AG09309 (cell line): ENCODE measurements around the gene DLGAP1.

Source experiments
- DNase-seq: peaks from one replicate; pipeline ENCODE4 v3.0.0-alpha.2; 2010; ENCODE audit warnings: low read depth
- H3K4me3 ChIP-seq: 2 replicates; pipeline ENCODE4 v1.5.1; 2011; ENCODE audit warnings: mild to moderate bottlenecking, low read depth, low read length, moderate library complexity; ENCODE audit not compliant: control insufficient read depth
- TF ChIP-seq, protein P1 (sequence below): IDR thresholded peaks from 2 replicates; pipeline ENCODE4 v1.5.1; 2011; ENCODE audit warnings: mild to moderate bottlenecking, low read depth, low read length, inconsistent platforms; ENCODE audit not compliant: insufficient read depth, control insufficient read depth; ENCODE audit errors: missing control alignments

DLGAP1 gene

GRCh38 chr18:4232656-4233055 lies 222.5 kb downstream of the DLGAP1 start:
- TF ChIP-seq, protein P1, sequence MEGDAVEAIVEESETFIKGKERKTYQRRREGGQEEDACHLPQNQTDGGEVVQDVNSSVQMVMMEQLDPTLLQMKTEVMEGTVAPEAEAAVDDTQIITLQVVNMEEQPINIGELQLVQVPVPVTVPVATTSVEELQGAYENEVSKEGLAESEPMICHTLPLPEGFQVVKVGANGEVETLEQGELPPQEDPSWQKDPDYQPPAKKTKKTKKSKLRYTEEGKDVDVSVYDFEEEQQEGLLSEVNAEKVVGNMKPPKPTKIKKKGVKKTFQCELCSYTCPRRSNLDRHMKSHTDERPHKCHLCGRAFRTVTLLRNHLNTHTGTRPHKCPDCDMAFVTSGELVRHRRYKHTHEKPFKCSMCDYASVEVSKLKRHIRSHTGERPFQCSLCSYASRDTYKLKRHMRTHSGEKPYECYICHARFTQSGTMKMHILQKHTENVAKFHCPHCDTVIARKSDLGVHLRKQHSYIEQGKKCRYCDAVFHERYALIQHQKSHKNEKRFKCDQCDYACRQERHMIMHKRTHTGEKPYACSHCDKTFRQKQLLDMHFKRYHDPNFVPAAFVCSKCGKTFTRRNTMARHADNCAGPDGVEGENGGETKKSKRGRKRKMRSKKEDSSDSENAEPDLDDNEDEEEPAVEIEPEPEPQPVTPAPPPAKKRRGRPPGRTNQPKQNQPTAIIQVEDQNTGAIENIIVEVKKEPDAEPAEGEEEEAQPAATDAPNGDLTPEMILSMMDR: no peak
- no peak for DNase-seq
- no peak overlapping the region for H3K4me3 ChIP-seq

DNA sequence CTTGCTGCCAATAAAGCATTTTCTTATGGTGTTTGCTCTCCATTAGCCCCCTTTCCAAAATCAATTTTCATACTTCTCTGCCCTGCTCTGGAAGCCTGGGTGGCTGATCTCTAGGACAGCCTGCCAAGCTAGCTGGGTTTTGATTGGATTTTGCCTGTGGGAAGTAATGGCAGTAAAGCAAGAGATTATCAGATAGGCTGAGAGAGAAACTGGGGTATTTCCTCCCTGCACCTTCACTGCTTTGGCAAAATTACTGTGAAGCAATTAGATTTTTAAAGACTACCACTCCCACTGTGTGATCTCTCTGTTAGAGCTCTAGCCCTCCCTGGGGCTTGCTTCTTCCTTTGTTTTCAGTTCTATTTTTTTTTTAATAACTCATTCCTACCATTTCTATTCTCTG lies 223.8 kb downstream of the DLGAP1 start:
- DNase-seq: no peak
- TF ChIP-seq, protein P1: no peak
- H3K4me3 ChIP-seq: no peak overlapping the region

GRCh38 chr18:4230450-4231168 lies 224.5 kb downstream of the DLGAP1 start:
- DNase-seq: no peak
- TF ChIP-seq, protein P1: no peak
- H3K4me3 ChIP-seq: no peak overlapping the region

DNA sequence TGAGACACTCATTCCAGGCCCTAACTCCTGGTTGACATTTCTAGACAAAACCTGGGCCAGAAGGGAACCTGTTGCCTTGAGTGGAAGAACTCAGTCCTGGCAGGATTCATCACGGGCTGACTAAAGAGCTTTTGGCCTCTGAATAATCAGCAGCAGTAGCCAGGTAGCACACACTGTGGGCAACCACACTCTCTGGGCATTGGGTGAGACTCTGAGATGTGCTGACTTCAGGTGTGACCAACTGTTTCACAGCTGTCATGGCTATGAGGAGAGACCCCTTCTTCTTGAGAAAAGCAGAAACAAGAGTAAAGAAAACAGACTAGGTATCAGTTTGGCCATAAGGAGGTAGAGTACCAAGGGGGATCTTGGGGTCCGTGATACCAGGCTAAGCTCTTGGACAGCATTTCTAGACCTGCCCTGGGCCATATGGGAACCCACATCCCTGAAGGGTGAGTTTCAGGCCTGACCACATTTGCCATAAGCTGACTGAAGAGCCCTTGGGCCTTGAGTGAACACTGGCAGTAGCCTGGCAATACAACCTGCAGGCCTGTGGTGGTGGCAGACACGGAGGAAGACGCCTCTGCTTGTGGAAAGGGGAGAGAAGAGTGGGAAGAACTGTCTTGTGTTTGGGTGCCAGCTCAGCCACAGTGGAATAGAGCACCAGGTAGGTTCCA lies 230.9 kb downstream of the DLGAP1 start:
- no peak for DNase-seq
- no peak overlapping the region for H3K4me3 ChIP-seq
- TF ChIP-seq, protein P1: no peak

DNA sequence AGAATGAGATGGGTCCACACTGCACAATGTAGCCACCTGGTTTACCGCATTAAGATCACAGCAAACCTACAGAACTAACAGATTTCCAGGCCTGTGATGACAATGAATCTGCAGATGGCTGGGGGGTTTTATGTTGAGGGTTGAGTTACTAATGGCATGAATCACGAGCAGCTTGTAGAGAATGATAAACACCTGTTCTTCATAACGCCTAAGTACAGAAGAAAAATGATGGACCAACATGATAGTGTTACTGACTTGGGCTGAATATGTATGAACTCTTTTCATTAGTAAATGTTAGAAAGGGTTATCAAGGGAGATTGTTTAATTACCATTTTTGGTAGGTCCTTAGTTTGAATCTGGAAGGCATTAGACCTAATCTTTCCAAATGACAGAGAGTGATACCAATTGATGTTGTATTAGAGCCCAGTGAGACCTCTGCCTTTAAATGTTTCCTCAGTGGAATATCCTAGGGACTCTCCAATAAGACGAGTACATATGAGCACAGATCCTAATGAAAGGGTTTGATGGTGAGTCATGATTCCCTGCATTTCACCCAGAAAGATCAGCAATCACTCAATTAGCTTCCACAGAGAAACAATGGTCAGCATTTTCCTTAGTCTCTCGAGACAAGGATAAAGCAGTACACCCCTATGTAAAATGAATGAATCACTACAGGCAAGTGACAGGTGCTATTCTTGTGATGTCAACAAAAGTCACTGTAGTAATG lies 243.8 kb downstream of the DLGAP1 start:
- DNase-seq: no peak
- TF ChIP-seq, protein P1: no peak
- no peak overlapping the region for H3K4me3 ChIP-seq

DNA sequence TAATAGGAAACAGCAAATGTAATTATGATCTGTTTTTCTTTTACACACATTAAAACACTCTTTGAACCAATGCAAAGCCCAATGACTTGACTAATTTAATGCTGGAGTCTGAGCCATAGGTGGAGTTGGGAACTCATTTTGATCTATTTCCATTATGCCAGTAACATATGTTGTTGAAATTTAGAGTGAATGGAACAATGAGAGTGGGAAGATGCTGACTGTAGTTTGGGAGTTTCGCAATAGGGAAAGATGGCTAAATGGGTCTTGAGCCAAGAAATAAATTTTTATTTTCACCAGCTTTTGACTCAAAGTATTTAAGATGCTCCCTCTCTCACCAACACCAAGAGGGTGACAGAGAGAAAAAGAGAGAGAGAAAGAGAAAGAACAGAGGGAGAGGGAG lies 246.7 kb downstream of the DLGAP1 start:
- no peak for DNase-seq
- TF ChIP-seq, protein P1: no peak
- no peak overlapping the region for H3K4me3 ChIP-seq
